ENCODE data around the gene PPIP5K2. TPM values are rescaled to one million over a fixed set of nuclear protein-coding genes. Genes with fewer than 3 reads are reported as not detected.
A peak's percentile ranks its signal among the peaks of the same experiment; 100 is the strongest.
"Not testable (repeated sequence)": the region's sequence is repeated elsewhere in the genome, so short reads cannot be mapped to it uniquely, and the experiment has no call there.

Gene PPIP5K2
- polyA plus RNA-seq, 4 donors = 76.6 to 99.2 (median 83.2) TPM

- DNase-seq (ENCODE audit: low read depth in 4 of 4, low spot score in 2 of 4) = peak in 1 of 4 donors; percentile 31
These were observed 603 bp downstream of the PPIP5K2 start for GRCh38 chr5:103120607-103121200.

- DNase-seq (ENCODE audit: low read depth in 4 of 4, low spot score in 2 of 4) = no peak
These were observed 2.1 kb downstream of the PPIP5K2 start for GRCh38 chr5:103122242-103122641.

DNA sequence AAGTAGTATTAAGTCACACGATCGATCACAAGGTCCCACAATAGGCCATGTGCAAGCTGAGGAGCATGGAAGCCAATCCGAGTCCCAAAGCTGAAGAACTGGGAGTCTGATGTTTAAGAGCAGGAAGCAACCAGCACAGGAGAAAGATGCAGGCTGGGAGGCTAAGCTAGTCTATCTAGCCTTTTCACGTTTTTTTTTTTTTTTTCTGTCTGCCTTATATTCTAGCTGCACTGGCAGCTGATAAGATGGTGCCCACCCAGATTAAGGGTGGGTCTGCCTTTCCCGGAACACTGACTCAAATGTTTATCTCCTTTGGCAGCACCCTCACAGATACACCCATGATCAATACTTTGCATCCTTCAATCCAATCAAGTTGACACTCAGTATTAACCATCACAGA is 6.5 kb downstream of the PPIP5K2 start:
- no peak for DNase-seq (ENCODE audit: low read depth in 4 of 4, low spot score in 2 of 4)

GRCh38 chr5:103127292-103127817 is 7.3 kb downstream of the PPIP5K2 start:
- DNase-seq (ENCODE audit: low read depth in 4 of 4, low spot score in 2 of 4) = no peak

DNA sequence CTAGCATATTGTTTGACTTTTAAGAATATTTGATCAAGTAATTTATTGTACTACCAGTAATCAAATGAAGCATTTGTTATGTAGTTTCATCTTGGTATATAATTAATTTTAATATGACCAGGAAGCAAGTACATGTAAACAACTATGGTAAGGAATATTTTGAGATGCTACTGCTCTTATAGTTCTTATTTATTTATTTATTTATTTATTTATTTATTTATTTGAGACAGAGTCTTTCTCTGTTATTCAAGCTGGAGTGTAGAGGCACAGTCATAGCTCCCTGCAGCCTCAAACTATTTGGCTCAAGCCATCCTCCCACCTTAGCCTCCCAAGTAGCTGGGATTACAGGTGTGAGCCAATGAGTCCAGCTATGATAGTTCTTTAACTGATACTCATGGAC is 8.1 kb downstream of the PPIP5K2 start:
- no peak for DNase-seq (ENCODE audit: low read depth in 4 of 4, low spot score in 2 of 4)

GRCh38 chr5:103132684-103133083 is 12.6 kb downstream of the PPIP5K2 start:
- DNase-seq (ENCODE audit: low read depth in 4 of 4, low spot score in 2 of 4) = no peak

GRCh38 chr5:103133231-103133630 is 13.1 kb downstream of the PPIP5K2 start:
- no peak for DNase-seq (ENCODE audit: low read depth in 4 of 4, low spot score in 2 of 4)

GRCh38 chr5:103135461-103135860 is 15.4 kb downstream of the PPIP5K2 start:
- no peak for DNase-seq (ENCODE audit: low read depth in 4 of 4, low spot score in 2 of 4)

DNA sequence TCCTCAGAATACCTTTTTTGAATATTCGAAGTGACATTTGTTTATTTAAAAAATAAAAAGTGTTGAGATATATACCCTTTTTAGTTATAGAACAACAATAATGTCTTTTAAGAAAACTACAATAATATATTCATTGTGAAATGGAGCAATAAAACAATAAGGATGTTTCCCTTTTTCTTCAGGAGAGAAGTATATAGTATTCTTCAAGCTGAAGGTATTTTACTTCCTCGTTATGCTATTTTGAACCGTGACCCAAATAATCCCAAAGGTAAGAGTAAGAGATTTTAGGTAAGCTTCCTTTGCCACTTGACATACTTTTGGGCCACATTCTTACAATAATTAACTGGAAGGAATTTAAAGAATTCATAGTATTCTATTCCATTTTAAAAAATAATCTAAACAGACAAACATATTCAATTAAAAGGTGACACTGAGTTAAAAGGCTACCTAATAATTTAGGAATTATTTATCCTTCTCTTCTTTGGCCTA is 18.1 kb downstream of the PPIP5K2 start:
- DNase-seq (ENCODE audit: low read depth in 4 of 4, low spot score in 2 of 4) = no peak

DNA sequence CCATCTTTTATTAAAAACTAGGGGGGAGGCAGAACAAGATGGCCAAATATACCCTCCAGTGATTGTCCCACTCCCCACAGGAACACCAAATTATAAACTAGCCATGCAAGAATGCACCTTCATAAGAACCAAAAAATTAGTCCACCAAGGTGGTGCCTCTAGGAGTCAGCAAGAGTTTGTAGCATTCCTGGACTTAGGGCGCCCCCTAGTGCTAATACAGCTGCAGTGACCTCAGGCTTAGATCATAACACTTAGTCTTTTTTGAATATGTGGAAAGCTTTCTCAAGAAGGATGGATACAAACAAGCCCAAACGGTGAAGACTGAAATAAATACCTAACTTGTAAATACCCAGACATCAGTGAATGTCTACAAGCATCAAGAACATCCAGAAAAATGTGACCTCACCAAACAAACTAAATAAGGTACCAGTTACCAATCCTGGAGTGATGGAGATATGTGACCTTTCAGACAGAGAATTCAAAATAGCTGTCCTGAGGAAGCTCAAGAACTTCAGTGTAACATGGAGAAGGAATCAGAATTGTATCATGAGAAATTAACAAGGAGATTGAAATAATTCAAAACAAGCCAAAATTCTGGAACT is 19.3 kb downstream of the PPIP5K2 start:
- DNase-seq (ENCODE audit: low read depth in 4 of 4, low spot score in 2 of 4) = peak in 2 of 4 donors; percentile 38 to 62

DNA sequence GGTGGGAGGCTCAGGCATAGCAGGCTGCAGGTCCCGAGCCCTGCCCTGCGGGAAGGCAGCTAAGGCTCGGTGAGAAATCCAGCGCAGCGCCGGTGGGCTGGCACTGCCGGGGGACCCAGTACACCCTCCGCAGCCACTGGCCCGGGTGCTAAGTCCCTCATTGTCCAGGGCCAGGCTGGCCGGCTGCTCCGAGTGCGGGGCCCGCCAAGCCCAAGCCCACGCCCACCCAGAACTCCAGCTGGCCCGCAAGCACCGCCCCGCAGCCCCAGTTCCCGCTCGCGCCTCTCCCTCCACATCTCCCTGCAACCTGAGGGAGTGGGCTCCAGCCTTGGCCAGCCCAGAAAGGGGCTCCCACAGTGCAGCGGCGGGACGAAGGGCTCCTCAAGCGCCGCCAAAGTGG is 22.0 kb downstream of the PPIP5K2 start:
- not testable (repeated sequence) for DNase-seq (ENCODE audit: low read depth in 4 of 4, low spot score in 2 of 4)

- DNase-seq (ENCODE audit: low read depth in 4 of 4, low spot score in 2 of 4) = no peak
These were observed 25.1 kb downstream of the PPIP5K2 start for GRCh38 chr5:103145196-103145595.

DNA sequence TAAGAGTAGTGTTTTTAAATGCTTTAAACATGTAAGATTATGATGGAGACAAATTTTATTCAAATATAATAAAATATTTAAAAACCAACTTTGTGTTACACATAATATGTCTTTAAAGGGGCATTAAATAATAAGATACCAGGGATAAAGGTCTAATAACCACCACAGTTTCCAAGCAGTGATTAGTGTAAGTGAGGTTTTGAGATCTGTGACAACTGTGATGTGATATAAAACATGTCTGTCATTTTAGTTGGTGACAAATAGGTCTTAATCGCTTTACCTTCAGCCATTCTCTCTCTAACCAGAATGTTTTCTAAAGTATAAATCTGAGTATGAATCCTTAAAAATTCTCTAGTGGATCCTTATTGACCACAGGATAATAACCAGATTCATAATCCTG is 28.1 kb downstream of the PPIP5K2 start:
- no peak for DNase-seq (ENCODE audit: low read depth in 4 of 4, low spot score in 2 of 4)

GRCh38 chr5:103151156-103151555 is 31.1 kb downstream of the PPIP5K2 start:
- DNase-seq (ENCODE audit: low read depth in 4 of 4, low spot score in 2 of 4) = no peak

DNA sequence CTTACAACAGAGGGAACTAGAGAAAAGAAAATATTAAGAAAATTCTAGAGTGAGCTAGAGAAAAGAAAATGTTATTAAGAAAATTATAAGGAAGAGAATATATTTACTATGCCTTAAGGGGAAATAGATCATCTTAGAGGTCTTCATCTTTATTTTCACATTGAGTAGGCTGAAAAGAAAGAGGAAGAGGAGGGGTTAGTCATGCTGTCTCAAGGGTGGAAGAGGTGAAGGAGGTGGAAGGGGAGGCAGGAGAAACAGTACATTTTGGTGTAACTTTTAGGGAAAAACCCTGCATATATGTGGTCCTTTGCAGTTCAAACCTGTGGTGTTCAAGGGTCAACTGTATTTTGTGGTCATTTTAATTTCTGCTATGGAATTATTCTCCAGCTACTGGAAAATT is 46.6 kb downstream of the PPIP5K2 start:
- no peak for DNase-seq (ENCODE audit: low read depth in 4 of 4, low spot score in 2 of 4)

DNA sequence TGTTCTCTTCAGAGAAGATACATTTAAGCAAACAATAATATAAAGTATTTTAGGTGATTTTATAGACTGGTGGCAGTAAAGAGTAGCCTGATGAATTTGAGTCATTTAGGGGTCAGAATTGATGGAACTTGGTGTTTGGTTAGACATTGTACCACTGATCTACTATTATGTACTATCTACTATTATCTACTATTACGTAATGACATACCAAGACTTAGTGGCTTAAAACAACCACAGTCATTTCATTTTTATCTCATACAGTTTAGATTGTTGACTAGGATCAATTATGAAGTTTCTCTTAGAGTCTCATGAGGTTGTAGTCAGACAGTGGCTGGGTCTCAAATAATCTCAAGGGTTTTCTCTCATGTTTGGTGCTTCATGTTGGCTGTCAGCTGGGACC is 54.0 kb downstream of the PPIP5K2 start:
- DNase-seq (ENCODE audit: low read depth in 4 of 4, low spot score in 2 of 4) = no peak

GRCh38 chr5:103177543-103177942 is 57.4 kb downstream of the PPIP5K2 start:
- DNase-seq (ENCODE audit: low read depth in 4 of 4, low spot score in 2 of 4) = no peak

GRCh38 chr5:103178167-103178566 is 58.1 kb downstream of the PPIP5K2 start:
- DNase-seq (ENCODE audit: low read depth in 4 of 4, low spot score in 2 of 4) = no peak

- no peak for DNase-seq (ENCODE audit: low read depth in 4 of 4, low spot score in 2 of 4)
These were observed 66.1 kb downstream of the PPIP5K2 start for GRCh38 chr5:103186152-103186551.

DNA sequence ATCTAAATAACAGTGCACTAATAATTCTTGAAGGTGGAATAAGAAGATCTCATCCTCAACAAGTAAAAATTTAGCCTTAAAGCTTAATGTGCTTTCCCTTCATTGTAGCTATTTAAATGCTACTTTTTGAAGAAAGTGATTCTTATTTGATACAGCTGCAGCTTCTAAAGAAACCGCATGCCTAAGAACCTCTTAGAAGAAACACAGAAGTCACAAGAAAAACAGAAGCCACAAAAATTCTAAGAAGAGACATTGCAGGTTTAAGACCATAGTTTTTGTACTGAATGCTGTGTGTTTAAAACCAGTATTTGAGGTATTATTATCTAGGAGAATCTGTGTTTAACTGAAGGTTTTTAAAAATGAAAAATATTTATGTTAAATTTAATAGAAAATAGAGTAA is 68.3 kb downstream of the PPIP5K2 start:
- no peak for DNase-seq (ENCODE audit: low read depth in 4 of 4, low spot score in 2 of 4)

DNA sequence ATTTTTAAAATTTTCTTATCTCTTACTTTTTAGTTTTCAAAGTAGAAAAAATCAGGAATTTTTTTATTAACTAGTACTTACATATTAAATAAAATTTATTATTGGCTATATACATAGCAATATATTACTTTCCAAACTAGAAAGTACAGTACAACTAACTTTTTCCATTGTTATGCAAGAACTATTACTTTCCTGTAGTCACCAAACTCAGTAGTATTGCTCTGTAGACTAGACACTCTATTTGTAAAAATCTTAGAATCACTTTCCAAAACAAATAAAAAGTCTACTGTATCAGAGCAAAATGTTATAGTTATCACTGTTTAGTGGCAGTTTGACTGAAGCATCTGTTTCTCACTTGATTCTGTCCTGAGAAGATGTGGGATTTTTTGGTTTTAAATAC is 83.1 kb downstream of the PPIP5K2 start:
- DNase-seq (ENCODE audit: low read depth in 4 of 4, low spot score in 2 of 4) = no peak

DNA sequence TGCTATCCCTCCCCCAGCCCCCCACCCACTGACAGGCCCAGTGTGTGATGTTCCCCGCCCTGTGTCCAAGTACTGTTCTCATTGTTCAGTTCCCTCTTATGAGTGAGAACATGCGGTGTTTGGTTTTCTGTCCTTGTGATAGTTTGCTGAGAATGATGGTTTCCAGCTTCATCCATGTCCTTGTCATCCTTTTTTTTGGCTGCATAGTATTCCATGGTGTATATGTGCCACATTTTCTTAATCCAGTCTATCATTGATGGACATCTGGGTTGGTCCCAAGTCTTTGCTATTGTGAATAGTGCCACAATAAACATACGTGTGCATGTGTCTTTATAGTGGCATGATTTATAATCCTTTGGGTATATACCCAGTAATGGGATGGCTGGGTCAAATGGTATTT is 84.9 kb downstream of the PPIP5K2 start:
- not testable (repeated sequence) for DNase-seq (ENCODE audit: low read depth in 4 of 4, low spot score in 2 of 4)

Measured in left renal cortex interstitium (tissue), 4 donors.